HepG2 (cell line): ENCODE data around the gene ABCC10. TPM values are rescaled to one million over a fixed set of nuclear protein-coding genes. Genes with fewer than 3 reads are reported as not detected.

Experiments used
- DMAP1 ChIP-seq: IDR thresholded peaks from 2 replicates; pipeline ENCODE4 v1.6.1; 2016
- E2F5 ChIP-seq: sonication (generic); formaldehyde crosslinking; conservative IDR thresholded peaks from 2 replicates; pipeline ENCODE4 v1.4.0; 2020; ENCODE audit warnings: missing genetic modification reagents
- KAT8 ChIP-seq: IDR thresholded peaks from 2 replicates; pipeline ENCODE4 v1.6.1; 2016; ENCODE audit warnings: missing genetic modification reagents, missing compliant biosample characterization
- MIER3 ChIP-seq: IDR thresholded peaks from 2 replicates; pipeline ENCODE4 v1.6.1; 2016; ENCODE audit warnings: missing compliant biosample characterization, borderline replicate concordance
- NR1H2 ChIP-seq: sonication (generic); formaldehyde crosslinking; IDR thresholded peaks from 2 replicates; pipeline ENCODE4 v1.8.1; 2022; ENCODE audit warnings: low read depth, missing genetic modification reagents, borderline replicate concordance
- PBX2 ChIP-seq: IDR thresholded peaks from 2 replicates; pipeline ENCODE4 v1.6.1; 2016; ENCODE audit warnings: control low read depth
- SMAD1 ChIP-seq: sonication (generic); formaldehyde crosslinking; IDR thresholded peaks from 2 replicates; pipeline ENCODE4 v1.4.0; 2020; ENCODE audit warnings: missing genetic modification reagents, low read depth, mild to moderate bottlenecking, borderline replicate concordance
- SNAPC5 ChIP-seq: sonication (generic); formaldehyde crosslinking; IDR thresholded peaks from 2 replicates; pipeline ENCODE4 v1.8.1; 2023; ENCODE audit warnings: mild to moderate bottlenecking, missing genetic modification reagents, borderline replicate concordance
- SNRNP70 ChIP-seq: fragments of 200-400 bp; formaldehyde crosslinking; IDR thresholded peaks from 2 replicates; pipeline ENCODE4 v1.6.1; 2017; ENCODE audit warnings: mild to moderate bottlenecking, low read depth, low read length, moderate library complexity
- ZNF260 ChIP-seq: sonication (generic); formaldehyde crosslinking; IDR thresholded peaks from 2 replicates; pipeline ENCODE4 v1.4.0; 2020; ENCODE audit warnings: missing genetic modification reagents, low read depth, mild to moderate bottlenecking, borderline replicate concordance
- ZNF3 ChIP-seq: IDR thresholded peaks from 2 replicates; pipeline ENCODE4 v1.7.0; 2017; ENCODE audit warnings: inconsistent platforms
- ZNF550 ChIP-seq: sonication (generic); formaldehyde crosslinking; IDR thresholded peaks from 2 replicates; pipeline ENCODE4 v1.4.0; 2020; ENCODE audit warnings: mild to moderate bottlenecking, missing genetic modification reagents, borderline replicate concordance
- ZNF576 ChIP-seq: sonication (generic); formaldehyde crosslinking; IDR thresholded peaks from 2 replicates; pipeline ENCODE4 v1.4.0; 2020; ENCODE audit warnings: mild to moderate bottlenecking, missing genetic modification reagents
- ZNF652 ChIP-seq: IDR thresholded peaks from 2 replicates; pipeline ENCODE4 v1.6.1; 2016; ENCODE audit warnings: low read depth, borderline replicate concordance
- ZSCAN9 ChIP-seq: IDR thresholded peaks from 2 replicates; pipeline ENCODE4 v1.6.1; 2016; ENCODE audit warnings: borderline replicate concordance
- polyA plus RNA-seq, 8 experiments: library from polyadenylated mRNA; depleted of rRNA in 3 of 8; stranded (reverse) in 7 of 8; unstranded in 1 of 8; fragments of >200 nt; fragmentation: Illumina TruSeq in 4 of 8; extraction: Trizol in 4 of 8; gene quantifications; 2 replicates each; pipeline versions ENCODE4 v1.2.1 to v1.2.3, GENCODE V29; 2011 to 2016; ENCODE audit warnings: low read depth in 4 of 8, missing spikeins in 1 of 8, mixed read lengths in 1 of 8; ENCODE audit not compliant: insufficient read depth in 1 of 8
- total RNA-seq, 5 experiments: library from RNA; depleted of rRNA; stranded (reverse); fragments of >200 nt; fragmentation: Illumina TruSeq; extraction: Trizol; gene quantifications; 2 replicates each; pipeline ENCODE4 v1.2.3, GENCODE V29; 2016; ENCODE audit warnings: low read depth in 1 of 5
- TF ChIP-seq, protein P1 (sequence below): sonication (generic); formaldehyde crosslinking; IDR thresholded peaks from 2 replicates; pipeline ENCODE4 v1.4.0; 2020; ENCODE audit warnings: mild to moderate bottlenecking, missing genetic modification reagents
- TF ChIP-seq, protein P2 (sequence below): sonication (generic); formaldehyde crosslinking; IDR thresholded peaks from 2 replicates; pipeline ENCODE4 v1.8.0; 2022; ENCODE audit warnings: missing genetic modification reagents, mild to moderate bottlenecking, moderate library complexity, borderline replicate concordance
- TF ChIP-seq, protein P3 (sequence below): sonication (generic); formaldehyde crosslinking; IDR thresholded peaks from 2 replicates; pipeline ENCODE4 v1.5.1; 2020; ENCODE audit warnings: missing genetic modification reagents, mild to moderate bottlenecking, borderline replicate concordance

Gene ABCC10
- total and polyA plus RNA-seq, 2 of the 13 experiments (the other 11 are each of a cell fraction or from before 2014, with no cell fraction given) = 16.0 to 24.3 TPM

GRCh38 chr6:43454696-43455530, 27.6 kb downstream of the ABCC10 start (continued):
- TF ChIP-seq E2F5 (CRISPR knock-in tag) (no peak), ZNF260 (CRISPR knock-in tag) (no peak), KAT8 (CRISPR knock-in tag) (peak; percentile 62; the same call in 1 of the 2 replicates), ZNF550 (CRISPR knock-in tag) (peak; percentile 21; the same call in 1 of the 2 replicates), ZSCAN9 (CRISPR knock-in tag) (no peak), MIER3 (CRISPR knock-in tag) (no peak; the same call in 1 of the 2 replicates), ZNF576 (no peak), SMAD1 (CRISPR knock-in tag) (no peak; the same call in 1 of the 2 replicates), ZNF652 (CRISPR knock-in tag) (no peak), NR1H2 (CRISPR knock-in tag) (no peak), PBX2 (CRISPR knock-in tag) (no peak), ZNF3 (no peak), SNRNP70 (no peak), DMAP1 (peak; percentile 25; the same call in 1 of the 2 replicates), SNAPC5 (CRISPR knock-in tag) (no peak)
- TF ChIP-seq, protein P1, sequence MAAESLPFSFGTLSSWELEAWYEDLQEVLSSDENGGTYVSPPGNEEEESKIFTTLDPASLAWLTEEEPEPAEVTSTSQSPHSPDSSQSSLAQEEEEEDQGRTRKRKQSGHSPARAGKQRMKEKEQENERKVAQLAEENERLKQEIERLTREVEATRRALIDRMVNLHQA (CRISPR knock-in tag) = no peak
- TF ChIP-seq, protein P2, sequence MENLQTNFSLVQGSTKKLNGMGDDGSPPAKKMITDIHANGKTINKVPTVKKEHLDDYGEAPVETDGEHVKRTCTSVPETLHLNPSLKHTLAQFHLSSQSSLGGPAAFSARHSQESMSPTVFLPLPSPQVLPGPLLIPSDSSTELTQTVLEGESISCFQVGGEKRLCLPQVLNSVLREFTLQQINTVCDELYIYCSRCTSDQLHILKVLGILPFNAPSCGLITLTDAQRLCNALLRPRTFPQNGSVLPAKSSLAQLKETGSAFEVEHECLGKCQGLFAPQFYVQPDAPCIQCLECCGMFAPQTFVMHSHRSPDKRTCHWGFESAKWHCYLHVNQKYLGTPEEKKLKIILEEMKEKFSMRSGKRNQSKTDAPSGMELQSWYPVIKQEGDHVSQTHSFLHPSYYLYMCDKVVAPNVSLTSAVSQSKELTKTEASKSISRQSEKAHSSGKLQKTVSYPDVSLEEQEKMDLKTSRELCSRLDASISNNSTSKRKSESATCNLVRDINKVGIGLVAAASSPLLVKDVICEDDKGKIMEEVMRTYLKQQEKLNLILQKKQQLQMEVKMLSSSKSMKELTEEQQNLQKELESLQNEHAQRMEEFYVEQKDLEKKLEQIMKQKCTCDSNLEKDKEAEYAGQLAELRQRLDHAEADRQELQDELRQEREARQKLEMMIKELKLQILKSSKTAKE = peak; percentile 28; the same call in 1 of the 2 replicates
- TF ChIP-seq, protein P3, sequence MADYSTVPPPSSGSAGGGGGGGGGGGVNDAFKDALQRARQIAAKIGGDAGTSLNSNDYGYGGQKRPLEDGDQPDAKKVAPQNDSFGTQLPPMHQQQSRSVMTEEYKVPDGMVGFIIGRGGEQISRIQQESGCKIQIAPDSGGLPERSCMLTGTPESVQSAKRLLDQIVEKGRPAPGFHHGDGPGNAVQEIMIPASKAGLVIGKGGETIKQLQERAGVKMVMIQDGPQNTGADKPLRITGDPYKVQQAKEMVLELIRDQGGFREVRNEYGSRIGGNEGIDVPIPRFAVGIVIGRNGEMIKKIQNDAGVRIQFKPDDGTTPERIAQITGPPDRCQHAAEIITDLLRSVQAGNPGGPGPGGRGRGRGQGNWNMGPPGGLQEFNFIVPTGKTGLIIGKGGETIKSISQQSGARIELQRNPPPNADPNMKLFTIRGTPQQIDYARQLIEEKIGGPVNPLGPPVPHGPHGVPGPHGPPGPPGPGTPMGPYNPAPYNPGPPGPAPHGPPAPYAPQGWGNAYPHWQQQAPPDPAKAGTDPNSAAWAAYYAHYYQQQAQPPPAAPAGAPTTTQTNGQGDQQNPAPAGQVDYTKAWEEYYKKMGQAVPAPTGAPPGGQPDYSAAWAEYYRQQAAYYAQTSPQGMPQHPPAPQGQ (CRISPR knock-in tag) = no peak
